Posterior vena cava (tissue), 2 donors: ENCODE measurements around the gene PRDM7. TPM values are rescaled to one million over a fixed set of nuclear protein-coding genes. Genes with fewer than 3 reads are reported as not detected.
"Not testable (repeated sequence)": the region's sequence is repeated elsewhere in the genome, so short reads cannot be mapped to it uniquely, and the experiment has no call there.

ENCODE experiments used
- DNase-seq: peaks from one replicate; pipeline ENCODE4 v3.0.0-alpha.2; 2020; ENCODE audit warnings: low spot score
- intact Hi-C, 2 donors: fragments of 100-400 bp; cut with DNase I; formaldehyde crosslinking; loops; one replicate each; pipeline versions ENCODE4 v1.14.1 to v1.14.2; 2022 to 2023
- long read RNA-seq, 2 donors: library from polyadenylated mRNA; unstranded; transcript quantifications; one replicate each; pipeline ENCODE4 v2.0.0, GENCODE V29; 2020 to 2021
- total RNA-seq, 2 donors: library from RNA; stranded (reverse); fragmentation: NEBNext Ultra II Directional; extraction: Animal tissue kit (Norgen Biotek cat#: 25700); gene quantifications; one replicate each; pipeline ENCODE4 v1.2.1, GENCODE V29; 2021
- donor health status: DM: yes; HTN: yes; CAD: no.
- donor health status: DM: yes; HTN: yes; CAD: no.

The PRDM7 gene
- total RNA-seq, result not detected
- long read RNA-seq, donor 1, result 0 reads
- long read RNA-seq, donor 2, result 0 reads

- intact Hi-C loops, result no loop called here
- peak; percentile 97 for DNase-seq
These were observed at the start of gene PRDM7 for GRCh38 chr16:90077240-90077756. Gene PRDM7, minus strand, starts transcription at chr16:90077331. Its CDS starts 1,421 bp downstream, at chr16:90075910.

GRCh38 chr16:90121846-90122245 lies 44.7 kb upstream of the PRDM7 start:
- intact Hi-C loops, DNase-seq: not testable (repeated sequence)

GRCh38 chr16:90107617-90108016 lies 30.5 kb upstream of the PRDM7 start:
- intact Hi-C loops, DNase-seq: not testable (repeated sequence)

GRCh38 chr16:90107060-90107459 lies 29.9 kb upstream of the PRDM7 start:
- DNase-seq, intact Hi-C loops: not testable (repeated sequence)

GRCh38 chr16:90106271-90106670 lies 29.1 kb upstream of the PRDM7 start:
- intact Hi-C loops, result not testable (repeated sequence)
- peak; percentile 82 for DNase-seq

- peak; percentile 55 for DNase-seq
- intact Hi-C loops, result not testable (repeated sequence)
These were observed 27.6 kb upstream of the PRDM7 start for GRCh38 chr16:90104725-90105124.

- intact Hi-C loops, result not testable (repeated sequence)
- DNase-seq, result peak; percentile 66
These were observed 25.2 kb upstream of the PRDM7 start for GRCh38 chr16:90102086-90102884.

- intact Hi-C loops, result not testable (repeated sequence)
- peak; percentile 55 for DNase-seq
These were observed 24.2 kb upstream of the PRDM7 start for GRCh38 chr16:90101332-90101731.

GRCh38 chr16:90100790-90101189 lies 23.7 kb upstream of the PRDM7 start:
- intact Hi-C loops, DNase-seq: not testable (repeated sequence)

- intact Hi-C loops, DNase-seq: not testable (repeated sequence)
These were observed 23.1 kb upstream of the PRDM7 start for GRCh38 chr16:90100229-90100628.

GRCh38 chr16:90098936-90099335 lies 21.8 kb upstream of the PRDM7 start:
- DNase-seq, intact Hi-C loops: not testable (repeated sequence)

GRCh38 chr16:90097010-90097684 lies 20.0 kb upstream of the PRDM7 start:
- DNase-seq, intact Hi-C loops: not testable (repeated sequence)

GRCh38 chr16:90094791-90095190 lies 17.7 kb upstream of the PRDM7 start:
- intact Hi-C loops, result not testable (repeated sequence)

GRCh38 chr16:90094296-90094695 lies 17.2 kb upstream of the PRDM7 start:
- DNase-seq, result peak; percentile 20
- intact Hi-C loops, result not testable (repeated sequence)

More at GRCh38 chr16:90094791-90095190, 17.7 kb upstream of the PRDM7 start:
- DNase-seq, result peak; percentile 50

- intact Hi-C loops, result not testable (repeated sequence)
- DNase-seq, result peak; percentile 61
These were observed 16.7 kb upstream of the PRDM7 start for GRCh38 chr16:90093799-90094198.

GRCh38 chr16:90092781-90093180 lies 15.7 kb upstream of the PRDM7 start:
- DNase-seq, intact Hi-C loops: not testable (repeated sequence)

- intact Hi-C loops, result no loop called here
- no peak for DNase-seq
These were observed 7.3 kb upstream of the PRDM7 start for GRCh38 chr16:90084215-90084950.

GRCh38 chr16:90083139-90083538 lies 6.0 kb upstream of the PRDM7 start:
- intact Hi-C loops, result no loop called here

GRCh38 chr16:90081606-90081970 lies 4.5 kb upstream of the PRDM7 start:
- no peak for DNase-seq
- intact Hi-C loops, result no loop called here

More at GRCh38 chr16:90083139-90083538, 6.0 kb upstream of the PRDM7 start:
- no peak for DNase-seq

GRCh38 chr16:90078579-90078895 lies 1.4 kb upstream of the PRDM7 start:
- no peak for DNase-seq
- intact Hi-C loops, result no loop called here
